Endodermal cell (in vitro differentiated cells): ENCODE results near the gene BCORL1. TPM values are rescaled to one million over a fixed set of nuclear protein-coding genes. Genes with fewer than 3 reads are reported as not detected.

Experiments used
- DNase-seq: peaks from one replicate; pipeline ENCODE4 v3.0.0-alpha.2; 2017
- H3K27ac ChIP-seq: 2 replicates; pipeline ENCODE4 v1.5.1; 2013; ENCODE audit warnings: mild to moderate bottlenecking, low read depth, low read length, moderate library complexity
- H3K27me3 ChIP-seq: 2 replicates; pipeline ENCODE4 v1.6.1; 2013; ENCODE audit warnings: mild to moderate bottlenecking, low read length, moderate library complexity; ENCODE audit not compliant: insufficient read depth, control insufficient read depth, poor library complexity, severe bottlenecking
- H3K36me3 ChIP-seq: 2 replicates; pipeline ENCODE4 v1.7.0; 2013; ENCODE audit warnings: mild to moderate bottlenecking, low read length, moderate library complexity; ENCODE audit not compliant: control insufficient read depth, insufficient read depth
- H3K4me1 ChIP-seq: one replicate; pipeline ENCODE4 v1.7.0; 2013; ENCODE audit warnings: low read length; ENCODE audit not compliant: control insufficient read depth, insufficient read depth
- H3K4me3 ChIP-seq: 2 replicates; pipeline ENCODE4 v1.5.1; 2013; ENCODE audit warnings: mild to moderate bottlenecking, low read length, moderate library complexity
- H3K9ac ChIP-seq: 2 replicates; pipeline ENCODE4 v1.6.1; 2013; ENCODE audit warnings: mild to moderate bottlenecking, low read length, moderate library complexity; ENCODE audit not compliant: poor library complexity, severe bottlenecking; ENCODE audit errors: extremely low read depth
- H3K9me3 ChIP-seq: 2 replicates; pipeline ENCODE4 v1.6.1; 2013; ENCODE audit warnings: mild to moderate bottlenecking, low read length, moderate library complexity; ENCODE audit not compliant: control insufficient read depth
- H3K27ac Mint-ChIP-seq: 2 replicates; pipeline ENCODE4 v1.8.0; 2020; ENCODE audit warnings: mixed read lengths
- H3K27me3 Mint-ChIP-seq: 2 replicates; pipeline ENCODE4 v1.8.0; 2021; ENCODE audit warnings: mild to moderate bottlenecking, mixed read lengths; ENCODE audit not compliant: insufficient read depth
- H3K36me3 Mint-ChIP-seq: 2 replicates; pipeline ENCODE4 v1.8.0; 2020; ENCODE audit warnings: low read depth, mixed read lengths
- H3K4me1 Mint-ChIP-seq: 2 replicates; pipeline ENCODE4 v1.8.0; 2020; ENCODE audit warnings: mixed read lengths
- H3K4me3 Mint-ChIP-seq: 2 replicates; pipeline ENCODE4 v1.8.0; 2020; ENCODE audit warnings: mild to moderate bottlenecking, moderate library complexity, mixed read lengths
- H3K9me3 Mint-ChIP-seq: 2 replicates; pipeline ENCODE4 v1.8.0; 2020; ENCODE audit warnings: mild to moderate bottlenecking, mixed read lengths
- WGBS, 2 experiments: methylation state at CpG; one replicate each; pipeline versions ENCODE4 v1.1.5 to v1.1.7; 2013; ENCODE audit warnings: missing lambda C conversion rate in 2 of 2, mixed read lengths in 1 of 2; ENCODE audit not compliant: insufficient coverage in 1 of 2, insufficient read length in 1 of 2; 5-methylcytosine and 5-hydroxymethylcytosine counted together
- total RNA-seq, 2 donors: library from RNA; stranded (reverse); fragmentation: NEBNext Ultra II Directional in 1 of 2; extraction: Animal tissue kit (Norgen Biotek cat#: 25700) in 1 of 2; gene quantifications; 2 replicates in 1 of 2; 3 replicates in 1 of 2; pipeline ENCODE4 v1.2.1, GENCODE V29; 2021
- TF ChIP-seq, protein P1 (sequence below): fragments of 200-600 bp; sonication (generic); conservative IDR thresholded peaks from 2 replicates; pipeline ENCODE4 v1.5.0; 2021; ENCODE audit warnings: antibody characterized with exemption, mild to moderate bottlenecking

BCORL1 gene
- total RNA-seq, 2 donors from 2014 or later: 24.5 to 29.9 TPM

DNA sequence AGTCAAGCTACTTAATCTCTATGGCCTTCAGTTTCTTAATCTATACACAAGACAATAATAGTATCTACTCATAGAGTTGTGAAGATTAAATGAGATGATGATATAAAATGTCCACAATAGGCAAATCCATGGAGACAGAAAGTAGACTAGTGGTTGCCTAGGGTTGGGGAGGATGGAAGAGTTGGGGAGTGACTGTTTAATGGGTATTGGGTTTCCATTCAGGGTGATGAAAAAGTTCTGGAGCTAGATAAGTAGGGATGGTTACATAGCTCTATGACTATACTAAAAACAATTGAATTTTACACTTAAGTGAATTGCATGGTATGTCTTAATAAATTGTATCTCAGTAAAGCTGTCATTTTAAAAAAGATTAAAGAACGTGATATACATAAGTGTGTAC lies 35.7 kb downstream of the BCORL1 start:
- H3K27ac Mint-ChIP-seq: no peak overlapping the region

GRCh38 chrX:130020661-130021324 lies 38.4 kb downstream of the BCORL1 start:
- Histone ChIP-seq H3K27me3 (no peaks in the 10 kb centered on the region), H3K36me3 (peaks cover 18% of the 10 kb centered on the region), H3K27ac (no peak overlapping the region), H3K9me3 (no peaks in the 10 kb centered on the region), H3K4me1 (no peaks in the 10 kb centered on the region), H3K9ac (no peak overlapping the region), H3K4me3 (no peak overlapping the region)
- Mint-ChIP-seq H3K27me3 (no peaks in the 10 kb centered on the region), H3K4me1 (peaks cover 4% of the 10 kb centered on the region), H3K9me3 (peaks cover 36% of the 10 kb centered on the region), H3K36me3 (peaks cover 41% of the 10 kb centered on the region), H3K4me3 (no peak overlapping the region), H3K27ac (no peak overlapping the region)
- 85% methylated on average over 14 of the region's 15 CpGs; no CpG with 5 or more reads in 1 of the 2 experiments for WGBS, 2 experiments
- TF ChIP-seq, protein P1, sequence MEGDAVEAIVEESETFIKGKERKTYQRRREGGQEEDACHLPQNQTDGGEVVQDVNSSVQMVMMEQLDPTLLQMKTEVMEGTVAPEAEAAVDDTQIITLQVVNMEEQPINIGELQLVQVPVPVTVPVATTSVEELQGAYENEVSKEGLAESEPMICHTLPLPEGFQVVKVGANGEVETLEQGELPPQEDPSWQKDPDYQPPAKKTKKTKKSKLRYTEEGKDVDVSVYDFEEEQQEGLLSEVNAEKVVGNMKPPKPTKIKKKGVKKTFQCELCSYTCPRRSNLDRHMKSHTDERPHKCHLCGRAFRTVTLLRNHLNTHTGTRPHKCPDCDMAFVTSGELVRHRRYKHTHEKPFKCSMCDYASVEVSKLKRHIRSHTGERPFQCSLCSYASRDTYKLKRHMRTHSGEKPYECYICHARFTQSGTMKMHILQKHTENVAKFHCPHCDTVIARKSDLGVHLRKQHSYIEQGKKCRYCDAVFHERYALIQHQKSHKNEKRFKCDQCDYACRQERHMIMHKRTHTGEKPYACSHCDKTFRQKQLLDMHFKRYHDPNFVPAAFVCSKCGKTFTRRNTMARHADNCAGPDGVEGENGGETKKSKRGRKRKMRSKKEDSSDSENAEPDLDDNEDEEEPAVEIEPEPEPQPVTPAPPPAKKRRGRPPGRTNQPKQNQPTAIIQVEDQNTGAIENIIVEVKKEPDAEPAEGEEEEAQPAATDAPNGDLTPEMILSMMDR: no peak
- DNase-seq: no peak

More for the DNA sequence above, 35.7 kb downstream of the BCORL1 start:
- no peaks in the 10 kb centered on the region for H3K27me3 Mint-ChIP-seq
- TF ChIP-seq, protein P1: no peak
- H3K4me3 Mint-ChIP-seq: no peak overlapping the region
- no peak overlapping the region for H3K27ac ChIP-seq
- no peaks in the 10 kb centered on the region for H3K9me3 ChIP-seq
- no peak overlapping the region for H3K4me3 ChIP-seq
- H3K4me1 Mint-ChIP-seq: no peaks in the 10 kb centered on the region
- WGBS, 2 experiments: 100% methylated on average over 1 of the region's 1 CpG
- peaks cover 37% of the 10 kb centered on the region for H3K36me3 Mint-ChIP-seq
- no peaks in the 10 kb centered on the region for H3K4me1 ChIP-seq
- H3K27me3 ChIP-seq: no peaks in the 10 kb centered on the region
- peaks cover 43% of the 10 kb centered on the region for H3K9me3 Mint-ChIP-seq
- peaks cover 7% of the 10 kb centered on the region for H3K36me3 ChIP-seq
- H3K9ac ChIP-seq: no peak overlapping the region
- DNase-seq: no peak

DNA sequence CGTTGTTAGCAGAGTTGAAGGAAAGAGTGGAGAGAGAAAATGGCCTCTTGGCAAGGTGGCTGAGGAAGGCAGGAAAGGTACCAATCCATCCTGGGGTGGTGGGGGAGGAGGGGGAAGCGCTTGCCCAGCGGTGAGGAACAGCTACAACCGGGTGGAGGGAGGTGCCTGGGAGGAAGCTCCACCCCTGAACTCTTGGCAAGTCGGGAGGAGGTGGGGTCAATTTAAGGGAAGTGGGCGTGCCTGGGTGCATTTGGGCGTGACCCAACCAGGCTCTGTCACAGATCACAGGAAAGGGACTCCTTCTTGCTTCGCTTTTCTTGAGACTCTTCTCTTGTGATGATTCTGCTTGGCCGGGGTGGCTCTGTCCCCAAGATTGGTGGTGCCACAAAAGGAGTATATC lies 41.7 kb downstream of the BCORL1 start:
- H3K27ac Mint-ChIP-seq: no peak overlapping the region
- no peaks in the 10 kb centered on the region for H3K27me3 ChIP-seq
- H3K9me3 ChIP-seq: no peaks in the 10 kb centered on the region
- H3K27ac ChIP-seq: no peak overlapping the region
- peaks cover 29% of the 10 kb centered on the region for H3K36me3 ChIP-seq
- no peaks in the 10 kb centered on the region for H3K4me1 ChIP-seq
- H3K4me3 ChIP-seq: no peak overlapping the region
- peaks cover 53% of the 10 kb centered on the region for H3K36me3 Mint-ChIP-seq
- TF ChIP-seq, protein P1: no peak
- peaks cover 41% of the 10 kb centered on the region for H3K9me3 Mint-ChIP-seq
- no peak overlapping the region for H3K9ac ChIP-seq
- WGBS, 2 experiments: 33 to 54% methylated on average over 2 to 9 of the region's 9 CpGs
- no peak overlapping the region for H3K4me3 Mint-ChIP-seq
- peak; percentile 91 for DNase-seq
- peaks cover 4% of the 10 kb centered on the region for H3K4me1 Mint-ChIP-seq
- H3K27me3 Mint-ChIP-seq: no peaks in the 10 kb centered on the region
